Thyroid gland (tissue), 4 donors: ENCODE data around the gene POLR3A.

Experiments used
- CTCF ChIP-seq, 6 experiments: fragments of 200-600 bp in 3 of 6; fragments of 450-650 bp in 3 of 6; sonication (generic) in 3 of 6; IDR thresholded peaks; one replicate each; pipeline ENCODE4 v1.5.1; 2016 to 2019; ENCODE audit warnings: antibody characterized with exemption in 6 of 6, mild to moderate bottlenecking in 2 of 6, inconsistent platforms in 1 of 6, moderate library complexity in 1 of 6
- POLR2A ChIP-seq, 2 donors: fragments of 450-650 bp; IDR thresholded peaks; one replicate each; pipeline ENCODE4 v1.6.1; 2017; ENCODE audit warnings: antibody characterized with exemption in 2 of 2, mild to moderate bottlenecking in 2 of 2, moderate library complexity in 1 of 2

GRCh38 chr10:78035933-78036583 lies 6.7 kb upstream of the POLR3A start:
- TF ChIP-seq CTCF (IDR thresholded peaks at IDR 0.05), result no peak
- no peak for TF ChIP-seq POLR2A (IDR thresholded peaks at IDR 0.05)
